ENCODE data around the gene EZR. TPM values are rescaled to one million over a fixed set of nuclear protein-coding genes. Genes with fewer than 3 reads are reported as not detected.

The EZR gene
- total RNA-seq, 1 donor from 2014 or later, result 314 TPM

- no peak for DNase-seq (ENCODE audit: low spot score)
Measured at GRCh38 chr6:158735009-158735408, 84.2 kb downstream of the EZR start.

GRCh38 chr6:158730541-158730907 lies 88.6 kb downstream of the EZR start:
- DNase-seq (ENCODE audit: low spot score), result no peak

DNA sequence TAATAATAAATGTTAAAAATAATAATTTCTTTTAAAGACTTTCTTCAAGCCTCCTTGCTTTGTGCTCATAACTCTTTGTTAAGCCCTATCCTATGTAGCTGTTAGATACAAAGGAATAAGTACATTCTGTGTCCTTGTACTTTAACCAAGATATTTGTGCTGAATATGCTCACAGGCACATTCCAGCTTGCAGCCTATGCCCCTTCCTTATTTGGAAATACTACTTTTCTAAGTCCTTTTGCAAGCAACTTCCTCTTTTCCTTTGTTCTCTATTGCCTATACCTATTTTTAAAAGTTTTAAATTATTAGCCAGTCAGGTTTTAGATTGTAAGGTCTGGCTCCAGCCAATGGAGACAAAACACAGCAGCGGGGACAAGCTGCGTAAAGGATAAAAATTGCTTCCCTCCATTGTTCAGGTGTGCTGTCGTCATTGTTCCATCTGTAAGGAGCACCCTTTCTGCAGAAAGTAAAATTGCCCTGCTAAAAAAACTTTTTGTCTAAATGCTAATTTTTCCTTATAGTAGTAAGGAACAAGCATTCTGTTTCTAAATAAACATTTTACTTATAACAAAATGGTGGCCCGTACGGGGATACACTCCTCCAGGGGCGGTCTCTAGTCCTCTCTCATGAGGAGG lies 89.1 kb downstream of the EZR start:
- no peak for DNase-seq (ENCODE audit: low spot score)

DNA sequence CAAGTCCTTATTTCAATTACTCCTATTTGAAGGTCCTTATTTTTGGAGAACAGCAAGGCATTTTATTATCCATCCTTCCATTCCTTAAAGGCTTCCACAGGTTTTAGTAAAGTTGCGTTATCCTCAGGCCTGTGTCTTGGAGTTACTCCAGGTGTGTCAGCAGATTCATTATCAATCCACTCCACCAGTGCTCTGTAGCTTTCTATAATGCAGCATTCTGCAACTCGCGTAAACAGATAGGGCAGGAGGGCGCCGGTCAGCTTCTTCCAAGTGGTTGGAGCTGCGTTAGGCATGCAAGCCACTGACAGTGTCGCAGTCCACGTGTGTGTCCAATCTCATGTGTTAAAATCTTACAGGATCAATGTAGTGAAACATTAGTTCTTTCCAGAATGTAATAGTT lies 93.5 kb downstream of the EZR start:
- no peak for DNase-seq (ENCODE audit: low spot score)

DNA sequence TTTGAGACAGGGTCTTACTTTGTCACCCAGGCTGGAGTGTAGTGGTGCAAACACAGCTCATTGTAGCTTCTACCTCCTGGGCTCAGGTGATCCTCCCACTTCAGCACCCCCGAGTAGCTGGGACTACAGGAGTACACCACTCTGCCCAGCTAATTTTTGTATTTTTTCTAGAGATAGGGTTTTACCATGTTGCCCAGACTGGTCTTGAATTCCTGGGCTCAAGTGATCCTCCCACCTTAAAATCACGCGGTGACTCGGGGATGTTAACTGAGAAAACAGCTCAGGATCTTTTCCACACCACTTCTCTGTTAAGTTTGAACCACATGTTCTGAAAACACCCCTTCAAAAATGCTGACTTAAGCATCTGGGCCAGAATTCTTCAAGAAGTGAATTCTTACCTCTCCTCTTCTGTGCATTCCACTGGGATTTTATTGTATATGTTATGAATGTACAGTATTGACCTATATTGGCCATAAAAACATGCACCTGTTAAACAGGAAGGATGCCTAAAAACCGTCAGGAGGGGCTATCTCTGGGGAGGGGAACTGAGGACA lies 96.9 kb downstream of the EZR start:
- DNase-seq (ENCODE audit: low spot score), result no peak

DNA sequence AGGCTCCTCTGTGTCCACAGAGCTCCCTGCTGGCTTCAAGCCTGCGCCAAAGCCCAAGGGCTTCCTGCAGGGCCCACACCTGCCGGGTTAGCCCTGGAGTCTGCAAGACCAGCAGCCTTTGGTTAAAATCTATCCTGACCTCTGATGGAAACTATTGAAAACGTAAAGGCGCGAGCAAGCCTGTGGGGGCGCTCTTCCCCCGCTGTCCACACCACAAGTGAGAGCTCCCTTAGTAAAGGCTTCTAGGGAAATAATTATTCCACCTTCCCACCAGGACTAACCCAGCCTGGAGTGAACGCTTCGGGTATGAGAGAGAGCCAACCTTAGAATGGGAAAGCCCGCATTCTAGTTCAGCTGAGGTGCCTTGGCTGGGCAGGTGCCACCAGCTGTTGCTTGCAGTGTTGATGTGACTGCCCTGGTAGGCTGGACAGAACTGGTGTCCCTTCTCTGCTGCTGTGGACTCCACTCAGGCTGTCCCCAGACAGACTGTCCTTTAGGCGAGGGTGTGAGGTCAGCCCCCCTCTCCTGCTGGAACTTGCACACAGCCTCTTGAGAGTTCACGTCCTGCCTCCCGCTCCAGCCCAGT lies 100.6 kb downstream of the EZR start:
- no peak for DNase-seq (ENCODE audit: low spot score)

DNA sequence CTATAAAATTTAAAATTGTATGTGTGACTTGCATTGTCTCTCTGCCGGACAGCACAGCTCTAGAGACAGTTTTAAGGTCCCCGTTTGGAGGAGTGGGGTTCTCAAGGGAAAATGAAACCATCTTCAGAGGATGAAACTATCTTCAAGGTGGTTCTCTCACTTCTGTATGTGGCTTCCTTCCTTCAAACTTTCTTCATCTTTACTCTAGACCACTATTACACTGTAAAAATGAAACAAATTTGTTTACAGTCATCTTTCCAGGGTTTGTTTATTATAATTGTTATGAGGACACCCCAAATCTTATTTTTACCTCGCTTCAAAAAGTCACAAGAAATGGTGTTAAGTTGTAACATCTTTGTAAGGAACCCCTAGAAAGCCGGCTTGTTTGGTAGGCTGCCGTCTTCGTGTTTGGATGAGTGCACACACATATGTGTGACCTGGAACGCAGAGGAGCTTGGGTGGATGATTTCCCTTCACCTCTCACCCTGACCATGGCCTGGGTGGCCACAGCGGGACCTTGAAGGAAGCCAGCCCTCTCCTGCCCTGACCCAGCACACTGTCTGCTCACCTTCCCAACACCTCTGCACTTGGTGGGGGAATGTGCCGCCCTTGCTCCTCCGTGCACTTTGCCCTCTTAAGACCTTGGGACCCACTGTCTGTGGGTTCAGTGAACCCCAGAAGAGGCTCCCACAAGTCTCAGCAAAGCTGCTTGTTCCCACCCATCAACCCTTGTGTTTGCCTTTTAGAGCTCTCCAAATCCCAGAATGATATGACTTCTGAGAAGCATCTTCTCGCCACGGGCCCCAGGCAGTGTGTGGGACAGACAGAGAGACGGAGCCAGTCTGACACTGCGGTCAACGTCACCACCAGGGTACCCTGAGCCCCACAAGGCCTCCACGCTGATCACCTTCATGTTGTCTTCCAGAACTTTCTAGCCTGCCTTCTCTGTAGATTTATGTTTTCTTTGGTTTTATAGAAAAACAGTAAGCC lies 101.5 kb downstream of the EZR start:
- DNase-seq (ENCODE audit: low spot score), result no peak

Other genes with a start within 250 kb of the EZR start
- 117 TPM for gene DYNLT1, start 174.6 kb downstream of the EZR start, total RNA-seq
- 8.7 TPM for gene SYTL3, start 169.3 kb downstream of the EZR start, total RNA-seq
- 15.0 TPM for gene RSPH3, start 180.8 kb upstream of the EZR start, total RNA-seq
- 4.9 TPM for gene TAGAP, start 225.6 kb upstream of the EZR start, total RNA-seq

Measured in ureter (tissue), 1 donor.